Liver (tissue), 9 donors: Measurements from ENCODE around the gene GNG14. TPM values are rescaled to one million over a fixed set of nuclear protein-coding genes. Genes with fewer than 3 reads are reported as not detected.

Experiments
- DNase-seq: peaks from one replicate; pipeline ENCODE4 v3.0.0-alpha.2; 2017; ENCODE audit warnings: low spot score
- H3K27ac ChIP-seq, 2 donors: one replicate each; pipeline ENCODE4 v1.7.0; 2013; ENCODE audit warnings: inconsistent platforms in 2 of 2, low read length in 2 of 2, control low read depth in 1 of 2, low read depth in 1 of 2, mild to moderate bottlenecking in 1 of 2
- H3K27me3 ChIP-seq, 4 donors: one replicate each; pipeline versions ENCODE4 v1.6.1 to v1.7.0; 2013; ENCODE audit warnings: low read length in 3 of 4, inconsistent platforms in 1 of 4, mild to moderate bottlenecking in 1 of 4, moderate library complexity in 1 of 4; ENCODE audit not compliant: control insufficient read depth in 4 of 4, insufficient read depth in 4 of 4
- H3K36me3 ChIP-seq, 4 donors: one replicate each; pipeline versions ENCODE4 v1.6.1 to v1.7.0; 2013; ENCODE audit warnings: low read length in 3 of 4, mild to moderate bottlenecking in 3 of 4, low read depth in 1 of 4, moderate library complexity in 1 of 4; ENCODE audit not compliant: control insufficient read depth in 4 of 4, insufficient read depth in 3 of 4
- H3K4me1 ChIP-seq, 4 donors: one replicate each; pipeline versions ENCODE4 v1.6.1 to v1.7.0; 2013; ENCODE audit warnings: low read length in 3 of 4, mild to moderate bottlenecking in 3 of 4, moderate library complexity in 1 of 4; ENCODE audit not compliant: control insufficient read depth in 4 of 4, insufficient read depth in 4 of 4
- H3K4me3 ChIP-seq, 3 donors: one replicate each; pipeline versions ENCODE4 v1.6.1 to v1.7.0; 2013; ENCODE audit warnings: low read length in 3 of 3, control low read depth in 1 of 3, low read depth in 1 of 3, mild to moderate bottlenecking in 1 of 3
- H3K9ac ChIP-seq, 2 donors: one replicate each; pipeline ENCODE4 v1.7.0; 2013; ENCODE audit warnings: low read length in 2 of 2, mild to moderate bottlenecking in 2 of 2, moderate library complexity in 2 of 2, control low read depth in 1 of 2, low read depth in 1 of 2
- H3K9me3 ChIP-seq, 4 donors: one replicate each; pipeline versions ENCODE4 v1.6.1 to v1.7.0; 2013; ENCODE audit warnings: low read length in 3 of 4; ENCODE audit not compliant: control insufficient read depth in 4 of 4
- EGR1 ChIP-seq, 2 donors: IDR thresholded peaks; 2 replicates each; pipeline ENCODE4 v1.6.1; 2016 to 2018; ENCODE audit warnings: antibody characterized with exemption in 2 of 2, low read depth in 2 of 2
- FOXA1 ChIP-seq: IDR thresholded peaks from 2 replicates; pipeline ENCODE4 v1.6.1; 2016; ENCODE audit warnings: antibody characterized with exemption
- GABPA ChIP-seq, 2 donors: IDR thresholded peaks in 1 of 2; conservative IDR thresholded peaks in 1 of 2; 2 replicates each; pipeline ENCODE4 v1.6.1; 2016; ENCODE audit warnings: antibody characterized with exemption in 2 of 2, mild to moderate bottlenecking in 1 of 2, moderate library complexity in 1 of 2
- HNF4A ChIP-seq, 2 donors: conservative IDR thresholded peaks; 2 replicates each; pipeline ENCODE4 v1.6.1; 2016; ENCODE audit warnings: antibody characterized with exemption in 2 of 2, mild to moderate bottlenecking in 2 of 2
- JUND ChIP-seq, 2 donors: IDR thresholded peaks; 2 replicates each; pipeline ENCODE4 v1.6.1; 2016; ENCODE audit warnings: antibody characterized with exemption in 2 of 2
- NR2F2 ChIP-seq: IDR thresholded peaks from 2 replicates; pipeline ENCODE4 v1.6.1; 2016; ENCODE audit warnings: antibody characterized with exemption
- RXRA ChIP-seq, 2 donors: IDR thresholded peaks; 2 replicates each; pipeline ENCODE4 v1.6.1; 2017 to 2018; ENCODE audit warnings: antibody characterized with exemption in 2 of 2, mild to moderate bottlenecking in 1 of 2
- SP1 ChIP-seq: IDR thresholded peaks from 2 replicates; pipeline ENCODE4 v1.6.1; 2018; ENCODE audit warnings: antibody characterized with exemption, mild to moderate bottlenecking
- TAF1 ChIP-seq: conservative IDR thresholded peaks from 2 replicates; pipeline ENCODE4 v1.6.1; 2016; ENCODE audit warnings: antibody characterized with exemption, mild to moderate bottlenecking
- YY1 ChIP-seq: IDR thresholded peaks from 2 replicates; pipeline ENCODE4 v1.6.1; 2016; ENCODE audit warnings: antibody characterized with exemption, mild to moderate bottlenecking
- WGBS: extraction: QIAGEN DNeasy Blood & Tissue Kit; methylation state at CpG from one replicate; pipeline ENCODE4 v1.1.7; 2013; 5-methylcytosine and 5-hydroxymethylcytosine counted together
- polyA plus RNA-seq, 2 donors: library from polyadenylated mRNA; stranded (reverse) in 1 of 2; unstranded in 1 of 2; fragments of 200-250 nt in 1 of 2; fragments of >200 nt in 1 of 2; fragmentation: Nextera tagmentation in 1 of 2; extraction: Ambion mirVana in 1 of 2; gene quantifications; one replicate each; pipeline versions ENCODE4 v1.2.1 to v1.2.3, GENCODE V29; 2013 to 2015
- total RNA-seq, 2 donors: library from RNA; depleted of rRNA; stranded (reverse); fragments of >200 nt; gene quantifications; one replicate each; pipeline ENCODE4 v1.2.3, GENCODE V29; 2014
- TF ChIP-seq, protein P1 (sequence below): IDR thresholded peaks from 2 replicates; pipeline ENCODE4 v1.6.1; 2016; ENCODE audit warnings: antibody characterized with exemption
- TF ChIP-seq, protein P2 (sequence below): IDR thresholded peaks from 2 replicates; pipeline ENCODE4 v1.6.1; 2016; ENCODE audit warnings: antibody characterized with exemption
- donor health status: healthy.
- donor health status: healthy.
- donor health status: healthy.
- donor health status: healthy.
- donor health status: healthy.

The GNG14 gene
- total and polyA plus RNA-seq, 4 donors: not detected

DNA sequence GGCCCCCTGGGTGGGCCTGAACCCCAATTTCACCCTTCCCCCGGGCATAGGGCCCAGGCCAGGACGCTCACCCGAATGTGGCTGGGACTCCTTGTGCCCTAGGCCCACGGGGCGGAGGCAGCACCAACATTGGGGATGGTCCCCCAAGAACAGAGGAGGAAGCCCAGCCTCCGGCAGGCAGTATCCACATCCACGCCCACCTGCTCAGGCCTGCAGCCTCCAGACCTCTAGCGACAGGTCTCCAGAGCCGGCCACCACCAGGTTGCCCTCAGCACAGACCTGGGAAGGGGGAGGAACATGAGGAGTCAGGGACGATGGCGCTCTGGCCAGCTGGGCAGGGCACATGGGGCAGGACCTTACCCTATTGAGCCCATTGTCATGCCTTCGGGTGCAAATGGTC lies 1.2 kb downstream of the GNG14 start:
- H3K4me1 ChIP-seq: no peaks in the 10 kb centered on the region
- no peak overlapping the region for H3K4me3 ChIP-seq
- no peak overlapping the region for H3K9ac ChIP-seq
- no peak for DNase-seq
- no peaks in the 10 kb centered on the region for H3K27me3 ChIP-seq
- no peaks in the 10 kb centered on the region for H3K36me3 ChIP-seq
- no peak for TF ChIP-seq NR2F2
- no peak for TF ChIP-seq FOXA1
- no peak for TF ChIP-seq JUND (IDR thresholded peaks at IDR 0.05)
- TF ChIP-seq RXRA (IDR thresholded peaks at IDR 0.05): no peak
- TF ChIP-seq, protein P1, sequence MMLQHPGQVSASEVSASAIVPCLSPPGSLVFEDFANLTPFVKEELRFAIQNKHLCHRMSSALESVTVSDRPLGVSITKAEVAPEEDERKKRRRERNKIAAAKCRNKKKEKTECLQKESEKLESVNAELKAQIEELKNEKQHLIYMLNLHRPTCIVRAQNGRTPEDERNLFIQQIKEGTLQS: no peak
- TF ChIP-seq EGR1 (IDR thresholded peaks at IDR 0.05; ENCODE audit: low read depth in 2 of 2): no peak
- 95% methylated on average over 12 of the region's 12 CpGs for WGBS
- H3K9me3 ChIP-seq: no peaks in the 10 kb centered on the region
- H3K27ac ChIP-seq: no peak overlapping the region

DNA sequence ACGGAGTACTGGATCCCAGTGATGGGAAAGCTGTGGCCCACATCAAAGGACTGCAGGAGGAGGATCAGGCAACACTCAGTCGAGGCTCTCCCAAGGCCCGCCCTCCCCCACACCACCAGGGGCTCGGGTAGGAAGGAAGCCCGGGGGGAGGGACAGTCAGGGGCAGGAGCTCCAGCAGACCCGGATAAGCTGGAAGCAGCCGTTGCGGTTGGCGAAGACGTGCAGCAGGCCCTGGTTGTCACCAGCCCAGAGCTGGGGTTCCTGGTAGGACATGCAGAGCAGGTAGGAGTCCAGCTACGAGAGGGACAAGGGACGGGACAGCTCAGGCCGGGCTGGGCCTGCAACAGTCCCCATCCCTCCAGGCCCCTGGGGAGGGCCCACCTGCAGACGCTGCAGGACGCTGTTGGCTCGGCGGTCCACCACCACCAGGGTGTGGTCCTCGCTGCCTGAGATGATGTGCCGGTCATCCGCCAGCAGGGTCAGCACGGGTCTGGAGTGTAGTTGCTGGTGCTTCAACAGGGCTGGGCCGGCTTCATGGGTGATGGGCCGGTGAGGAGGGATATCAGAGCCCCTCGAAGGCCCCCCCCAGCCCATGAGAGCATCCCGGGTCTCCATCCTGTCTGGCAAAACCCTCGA lies 1.9 kb downstream of the GNG14 start:
- no peaks in the 10 kb centered on the region for H3K9me3 ChIP-seq
- no peak overlapping the region for H3K27ac ChIP-seq
- no peak for DNase-seq
- TF ChIP-seq SP1 (no peak), YY1 (no peak), GABPA (IDR thresholded peaks at IDR 0.05 in 1 of 2, conservative IDR thresholded peaks at IDR 0.05 in 1 of 2) (no peak), NR2F2 (no peak), TAF1 (no peak)
- H3K4me1 ChIP-seq: peaks cover 0 to under 1% (median 0%) of the 10 kb centered on the region in 4 donors
- no peaks in the 10 kb centered on the region for H3K36me3 ChIP-seq
- H3K4me3 ChIP-seq: no peak overlapping the region
- H3K9ac ChIP-seq: no peak overlapping the region
- 84% methylated on average over 26 of the region's 26 CpGs for WGBS
- no peaks in the 10 kb centered on the region for H3K27me3 ChIP-seq

DNA sequence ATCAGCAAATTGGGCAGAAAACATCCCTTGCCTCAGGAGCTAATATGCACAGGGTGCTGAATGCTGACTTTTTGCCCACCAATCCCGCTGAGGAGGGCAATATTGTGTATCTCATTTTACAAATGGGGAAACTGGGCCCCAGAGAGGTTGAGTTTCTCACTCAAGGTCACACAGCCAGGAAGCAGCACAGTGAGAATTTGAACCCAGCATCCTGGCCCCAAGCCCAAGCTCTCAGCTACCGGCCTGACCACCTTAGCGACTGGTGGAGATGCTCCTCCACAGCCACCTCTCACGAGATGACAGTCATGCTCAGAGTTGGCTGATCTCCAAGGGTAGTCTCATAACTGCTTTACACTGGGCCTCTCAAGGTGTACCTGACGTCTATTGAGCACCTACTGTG lies 5.2 kb downstream of the GNG14 start:
- no peak overlapping the region for H3K27ac ChIP-seq
- WGBS: 93% methylated on average over 5 of the region's 5 CpGs
- H3K9ac ChIP-seq: no peak overlapping the region
- DNase-seq: no peak
- no peak overlapping the region for H3K4me3 ChIP-seq
- peaks cover 5 to 22% (median 16%) of the 10 kb centered on the region in 4 donors for H3K4me1 ChIP-seq
- no peaks in the 10 kb centered on the region for H3K9me3 ChIP-seq
- no peak for TF ChIP-seq HNF4A (conservative IDR thresholded peaks at IDR 0.05)
- peaks cover 0 to under 1% (median 0%) of the 10 kb centered on the region in 4 donors for H3K36me3 ChIP-seq
- no peaks in the 10 kb centered on the region for H3K27me3 ChIP-seq

DNA sequence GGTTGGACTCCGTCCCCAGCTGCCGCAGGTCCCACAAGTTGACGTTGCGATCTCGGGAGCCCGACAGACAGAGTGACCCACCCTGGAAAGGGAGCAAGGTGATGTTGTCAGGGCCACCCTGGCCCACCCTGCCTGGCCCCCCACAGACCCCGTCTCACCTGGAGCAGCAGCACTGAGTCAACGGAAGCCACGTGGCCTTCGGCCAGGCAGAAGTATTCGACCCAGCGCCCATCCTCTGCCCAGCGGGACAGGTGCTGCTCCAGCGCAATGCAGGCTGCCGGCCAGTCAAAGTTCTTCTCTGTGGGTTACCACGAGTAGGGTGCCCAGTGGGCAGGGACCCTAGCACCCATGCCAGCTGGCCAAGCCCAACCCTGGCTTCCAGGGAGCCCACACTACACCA lies 6.8 kb downstream of the GNG14 start:
- H3K27ac ChIP-seq: no peak overlapping the region
- H3K36me3 ChIP-seq: peaks cover 0 to 4% (median 1%) of the 10 kb centered on the region in 4 donors
- peak; percentile 31 for DNase-seq
- no peak overlapping the region for H3K9ac ChIP-seq
- H3K4me3 ChIP-seq: no peak overlapping the region
- TF ChIP-seq, protein P2, sequence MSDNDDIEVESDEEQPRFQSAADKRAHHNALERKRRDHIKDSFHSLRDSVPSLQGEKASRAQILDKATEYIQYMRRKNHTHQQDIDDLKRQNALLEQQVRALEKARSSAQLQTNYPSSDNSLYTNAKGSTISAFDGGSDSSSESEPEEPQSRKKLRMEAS: no peak
- TF ChIP-seq GABPA (IDR thresholded peaks at IDR 0.05 in 1 of 2, conservative IDR thresholded peaks at IDR 0.05 in 1 of 2) (no peak), EGR1 (IDR thresholded peaks at IDR 0.05; ENCODE audit: low read depth in 2 of 2) (no peak)
- no peaks in the 10 kb centered on the region for H3K27me3 ChIP-seq
- WGBS: 90% methylated on average over 16 of the region's 16 CpGs
- no peaks in the 10 kb centered on the region for H3K9me3 ChIP-seq
- H3K4me1 ChIP-seq: peaks cover 5 to 22% (median 16%) of the 10 kb centered on the region in 4 donors
